Mesenteric fat pad (tissue), 1 donor: ENCODE measurements around the gene MAGEA12. TPM values are rescaled to one million over a fixed set of nuclear protein-coding genes. Genes with fewer than 3 reads are reported as not detected.
"Not testable (repeated sequence)": the region's sequence is repeated elsewhere in the genome, so short reads cannot be mapped to it uniquely, and the experiment has no call there.

Source experiments
- DNase-seq: peaks from one replicate; pipeline ENCODE4 v3.0.0-alpha.2; 2020; ENCODE audit warnings: low spot score
- total RNA-seq: library from RNA; stranded (reverse); fragmentation: NEBNext Ultra II Directional; extraction: Animal tissue kit (Norgen Biotek cat#: 25700); gene quantifications from one replicate; pipeline ENCODE4 v1.2.1, GENCODE V29; 2021
- donor health status: DM: yes; HTN: yes; CAD: no.

Gene MAGEA12
- total RNA-seq, 1 donor from 2014 or later = not detected

DNA sequence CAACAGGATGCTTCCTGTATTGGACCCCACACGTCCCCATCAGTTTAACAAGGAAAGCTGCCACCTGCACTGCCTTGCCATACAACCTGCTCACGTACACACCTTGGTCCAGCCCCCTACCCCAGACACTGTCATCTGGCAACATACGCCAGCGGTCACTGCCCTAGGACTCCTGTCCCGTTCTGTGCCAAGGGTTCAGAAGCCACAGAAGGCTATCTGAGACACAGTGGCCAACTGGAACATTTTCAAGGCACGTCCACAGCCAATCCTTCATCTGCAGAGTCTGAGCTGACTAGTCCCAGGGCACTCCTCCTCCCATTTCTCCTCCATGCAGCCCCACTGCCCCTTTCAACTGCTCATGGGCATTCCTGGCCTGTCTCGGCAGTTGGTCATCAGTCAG lies 28.0 kb downstream of the MAGEA12 start:
- not testable (repeated sequence) for DNase-seq

- DNase-seq = peak; percentile 85
Measured at GRCh38 chrX:152766562-152766961, 33.0 kb downstream of the MAGEA12 start.

DNA sequence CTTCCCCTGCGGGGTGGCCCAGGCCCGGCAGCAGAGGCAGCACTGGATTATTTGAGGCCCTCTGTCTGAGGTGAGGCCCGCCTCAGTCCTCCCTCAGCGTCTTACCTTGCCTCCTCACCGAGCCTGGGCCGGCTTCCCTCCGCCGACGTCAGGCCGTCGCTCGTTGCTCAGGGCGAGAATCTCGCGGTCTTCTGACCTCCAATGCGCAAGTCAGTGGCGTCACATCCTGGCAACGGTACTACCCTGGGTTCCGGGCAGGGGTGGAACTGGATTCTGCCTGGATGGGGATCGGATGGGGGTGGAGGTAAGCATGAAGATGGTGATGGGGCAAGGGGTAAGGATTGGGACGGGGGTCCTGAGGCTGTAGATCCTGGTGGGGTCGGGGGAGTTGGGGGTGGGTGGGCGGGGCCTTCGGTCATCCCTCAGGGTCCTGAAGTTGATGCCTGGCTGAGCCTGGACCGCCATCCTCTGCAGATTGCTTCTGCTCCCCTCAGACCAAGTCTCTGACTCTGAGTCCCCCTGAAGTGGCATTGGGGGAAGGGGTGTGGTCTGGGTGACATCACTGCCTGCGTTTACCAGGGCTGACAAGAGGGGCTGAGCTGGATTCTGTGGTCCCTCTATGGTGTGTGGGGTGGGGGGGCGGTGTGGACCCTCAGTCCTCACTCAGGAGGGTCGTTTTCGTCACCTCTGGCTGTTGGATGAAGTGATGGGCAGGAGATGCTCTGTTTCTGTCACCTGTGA lies 36.2 kb downstream of the MAGEA12 start, which contains the start of gene MAGEA6:
Gene MAGEA6 (minus strand): TSS at position 141 of the 741 bp plus-strand sequence. CDS start 2,039 bp downstream, outside the sequence.
- DNase-seq = not testable (repeated sequence)

GRCh38 chrX:152787062-152787461 lies 53.5 kb downstream of the MAGEA12 start:
- DNase-seq = not testable (repeated sequence)

Other genes starting within 250 kb of the MAGEA12 start
- gene GABRQ, start 95.9 kb upstream of the MAGEA12 start, total RNA-seq = not detected
- not detected for gene MAGEA3, start 35.0 kb upstream of the MAGEA12 start, total RNA-seq
- gene CSAG2, start 24.5 kb upstream of the MAGEA12 start, total RNA-seq = not detected
- gene MAGEA2B, start 19.1 kb upstream of the MAGEA12 start, total RNA-seq = not detected
- gene CSAG1, start within 50 bp of the MAGEA12 start, total RNA-seq = not detected
- gene MAGEA2, start 20.1 kb downstream of the MAGEA12 start, total RNA-seq = not detected
- not detected for gene CSAG3, start 25.5 kb downstream of the MAGEA12 start, total RNA-seq
- gene MAGEA6, start 35.9 kb downstream of the MAGEA12 start, total RNA-seq = not detected
- gene CETN2, start 97.0 kb downstream of the MAGEA12 start, total RNA-seq = 22.1 TPM
- gene NSDHL, start 97.3 kb downstream of the MAGEA12 start, total RNA-seq = 35.4 TPM
- gene ZNF185, start 164.3 kb downstream of the MAGEA12 start, total RNA-seq = 6.3 TPM